ENCODE results near the gene IPO5. TPM values are rescaled to one million over a fixed set of nuclear protein-coding genes. Genes with fewer than 3 reads are reported as not detected.

IPO5 gene
- total and polyA plus RNA-seq, 2 of the 4 experiments (the other 2 are of a cell fraction), result 89.2 to 270 TPM

- no peak overlapping the region for H4K5ac ChIP-seq (ENCODE audit: low read depth, low read length)
- no peaks in the 10 kb centered on the region for H3K9me3 ChIP-seq (ENCODE audit: control insufficient read depth, insufficient read depth, low read length)
- H3K14ac ChIP-seq (replicated peaks; ENCODE audit: low read depth, low read length), result no peak overlapping the region
- dilution Hi-C loops (cut with HindIII; ENCODE audit: low sequenced_read_pairs, unreplicated experiment), result no loop called here
- ATAC-seq (ENCODE audit: low read depth) (no peak), DNase-seq (no peak)
- no peak overlapping the region for H3K56ac ChIP-seq (ENCODE audit: extremely low read depth, insufficient read depth, low read length)
- 0 out of 4 replicates have a peak overlapping the region, but pooled peaks of 1 of the 2 experiments have one; percentile 7 for H4K8ac ChIP-seq (ENCODE audit: low read depth in 2 of 2, low read length in 2 of 2)
- H3K9me1 ChIP-seq (ENCODE audit: insufficient read depth, low read length), result peaks cover 6% of the 10 kb centered on the region
- H4K91ac ChIP-seq (ENCODE audit: insufficient read depth, low read depth, low read length), result no peak overlapping the region
- H3K4me1 ChIP-seq (ENCODE audit: control insufficient read depth, insufficient read depth, low read length), result peaks cover 4% of the 10 kb centered on the region
- H3K4me2 ChIP-seq (ENCODE audit: low read depth, low read length), result no peak overlapping the region
- no peak overlapping the region for H2BK15ac ChIP-seq (ENCODE audit: low read depth, low read length)
- POLR2A ChIA-PET (ENCODE audit: unreplicated experiment), result interaction anchor here (0.7 kb wide), 1 partner anchor 765 kb away, joined by 5 read pairs; no protein-coding TSS in a partner anchor
- no peak for TF ChIP-seq NFE2L2 (IDR thresholded peaks at IDR 0.05; ENCODE audit: low read depth, low read length)
- TF ChIP-seq RAD21 (IDR thresholded peaks at IDR 0.05; ENCODE audit: low read length), result no peak
- no peak for TF ChIP-seq USF2 (IDR thresholded peaks at IDR 0.05; ENCODE audit: low read depth, low read length)
- TF ChIP-seq FOS (IDR thresholded peaks at IDR 0.05; ENCODE audit: low read depth, low read length), result no peak
- TF ChIP-seq CEBPB (IDR thresholded peaks at IDR 0.05; ENCODE audit: low read depth, low read length), result no peak
- no peak for TF ChIP-seq SMC3 (IDR thresholded peaks at IDR 0.05; ENCODE audit: low read depth, low read length)
- TF ChIP-seq CHD1 (IDR thresholded peaks at IDR 0.05; ENCODE audit: low read depth, low read length), result no peak
- TF ChIP-seq BHLHE40 (IDR thresholded peaks at IDR 0.05; ENCODE audit: low read depth, low read length), result no peak
- no peak for TF ChIP-seq RCOR1 (IDR thresholded peaks at IDR 0.05; ENCODE audit: insufficient replicate concordance, low read length)
- TF ChIP-seq ELK1 (IDR thresholded peaks at IDR 0.05; ENCODE audit: borderline replicate concordance, low read depth, low read length), result no peak
- no peak for TF ChIP-seq CTCF (conservative IDR thresholded peaks at IDR 0.05; ENCODE audit: low read depth, low read length)
- TF ChIP-seq MXI1 (IDR thresholded peaks at IDR 0.05; ENCODE audit: borderline replicate concordance, low read depth, low read length), result no peak
- TF ChIP-seq MAZ (IDR thresholded peaks at IDR 0.05; ENCODE audit: borderline replicate concordance, low read depth, low read length), result no peak
- TF ChIP-seq RFX5 (IDR thresholded peaks at IDR 0.05; ENCODE audit: low read depth, low read length), result no peak
- no peak for TF ChIP-seq MAFK (IDR thresholded peaks at IDR 0.05; ENCODE audit: low read depth, low read length)
- TF ChIP-seq POLR2A (IDR thresholded peaks at IDR 0.05; ENCODE audit: low read depth, low read length), result no peak
- intact Hi-C loops (cut with micrococcal nuclease), result no loop called here
- peaks cover 41% of the 10 kb centered on the region for H3K36me3 ChIP-seq (ENCODE audit: control insufficient read depth, insufficient read depth, low read length)
- no peaks in the 10 kb centered on the region for H3K27me3 ChIP-seq (ENCODE audit: control insufficient read depth, insufficient read depth, low read length)
- 100% methylated on average over 1 of the region's 3 CpGs; no CpG with 5 or more reads in 1 of the 2 experiments for WGBS, 2 experiments (ENCODE audit: extremely low coverage in 2 of 2, insufficient read length in 1 of 2)
- no peak overlapping the region for H3K18ac ChIP-seq (ENCODE audit: low read depth, low read length)
- H2AFZ ChIP-seq (replicated peaks; ENCODE audit: low read length, poor library complexity), result no peak overlapping the region
- no peak overlapping the region for H3K27ac ChIP-seq (ENCODE audit: insufficient read depth, low read length)
- CTCF ChIA-PET, result interaction anchor here (0.7 kb wide), 1 partner anchor 128 kb away, joined by 3 read pairs; no protein-coding TSS in a partner anchor
- BruUV-seq (replicated peaks), result no TSS peak
- no peak overlapping the region for H2AK5ac ChIP-seq (ENCODE audit: low read depth, low read length)
- H2BK5ac ChIP-seq (ENCODE audit: low read depth, low read length, poor library complexity, severe bottlenecking), result no peak overlapping the region
- H2BK120ac ChIP-seq (ENCODE audit: low read depth, low read length), result no peak overlapping the region
- no peak overlapping the region for H3K23ac ChIP-seq (ENCODE audit: low read depth, low read length)
- H3K79me1 ChIP-seq (ENCODE audit: low read depth in 1 of 2, low read length in 2 of 2), result peaks cover 23 to 45% of the 10 kb centered on the region in 2 experiments
- peaks cover 4% of the 10 kb centered on the region for H4K20me1 ChIP-seq (ENCODE audit: insufficient read depth, low read length)
- no peak overlapping the region for H3K4me3 ChIP-seq (ENCODE audit: insufficient read depth, low read depth, low read length)
- no peak overlapping the region for H2BK20ac ChIP-seq (ENCODE audit: low read depth, low read length)
- no peak overlapping the region for H3K9ac ChIP-seq (ENCODE audit: low read depth, low read length)
- no peak overlapping the region for H3K4ac ChIP-seq (ENCODE audit: low read depth, low read length)
- no peak overlapping the region for H2AK9ac ChIP-seq (replicated peaks; ENCODE audit: low read depth, low read length, poor library complexity)
- in situ Hi-C loops (cut with MboI; ENCODE audit: low sequenced_read_pairs), result no loop called here
Observed at GRCh38 chr13:97986835-97987234, 33.4 kb downstream of the IPO5 start.

Data from IMR-90 (cell line).